ENCODE measurements around the gene CHM. TPM values are rescaled to one million over a fixed set of nuclear protein-coding genes. Genes with fewer than 3 reads are reported as not detected.

CHM gene
- total RNA-seq, 1 donor from 2014 or later, result 14.5 TPM

Small RNA genes lying within 50 kb of the gene (microRNA-seq; reads per million reads assigned to microRNA genes)
- gene MIR1321 (not detected), gene MIR361 (2,455 reads per million, percentile 88 among the genes with 10 or more reads in this experiment)

Other genes starting within 250 kb of the CHM start
- not detected for gene DACH2, start 100.9 kb upstream of the CHM start, total RNA-seq

Data from Right ventricle myocardium superior (tissue), 1 donor.